ENCODE measurements around the gene SYNGR3. TPM values are rescaled to one million over a fixed set of nuclear protein-coding genes. Genes with fewer than 3 reads are reported as not detected.

The SYNGR3 gene, protein sequence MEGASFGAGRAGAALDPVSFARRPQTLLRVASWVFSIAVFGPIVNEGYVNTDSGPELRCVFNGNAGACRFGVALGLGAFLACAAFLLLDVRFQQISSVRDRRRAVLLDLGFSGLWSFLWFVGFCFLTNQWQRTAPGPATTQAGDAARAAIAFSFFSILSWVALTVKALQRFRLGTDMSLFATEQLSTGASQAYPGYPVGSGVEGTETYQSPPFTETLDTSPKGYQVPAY
- 4.7 and 4.8 TPM in 2 replicates for total RNA-seq

DNA sequence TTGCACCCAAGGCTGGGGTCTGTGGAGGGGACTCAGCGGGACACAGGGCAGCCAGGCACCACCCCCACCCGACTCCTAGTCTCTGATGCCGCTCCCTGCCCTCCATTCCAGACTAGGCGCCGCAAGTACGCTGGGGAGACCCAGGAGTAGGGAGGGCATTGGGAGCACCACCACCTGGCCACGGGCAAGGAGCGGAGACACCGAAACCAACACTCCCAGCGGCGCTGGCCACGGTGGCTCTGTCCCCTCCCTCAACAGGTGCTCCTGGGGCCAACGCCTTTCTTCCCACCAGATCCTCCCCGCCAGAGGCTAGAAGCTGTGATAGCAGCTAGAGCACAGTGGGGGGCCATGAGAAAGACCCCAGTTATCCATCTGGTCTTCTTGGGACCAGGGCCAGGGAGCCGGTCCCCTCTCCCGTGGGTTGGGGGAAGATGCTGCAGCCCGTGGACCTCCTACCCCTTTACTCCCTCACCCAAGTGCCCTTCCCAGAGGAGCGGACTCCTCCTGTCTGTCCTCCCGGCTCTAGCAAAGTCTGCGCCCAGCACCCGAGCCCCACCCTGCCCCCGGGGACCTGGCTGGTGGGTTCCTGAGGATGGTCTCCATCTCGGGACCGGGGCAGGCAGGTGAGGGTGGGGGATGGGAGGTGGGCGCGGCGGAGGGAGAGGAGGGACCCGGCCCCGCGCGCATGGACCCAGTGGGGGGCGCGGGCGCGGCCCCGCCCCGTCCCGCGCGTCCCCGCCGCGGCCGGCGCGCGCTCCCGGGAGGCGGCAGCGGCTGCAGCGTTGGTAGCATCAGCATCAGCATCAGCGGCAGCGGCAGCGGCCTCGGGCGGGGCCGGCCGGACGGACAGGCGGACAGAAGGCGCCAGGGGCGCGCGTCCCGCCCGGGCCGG is at the start of gene SYNGR3:
SYNGR3 (plus strand) TSS at position 762 of the 892 bp plus-strand sequence. CDS start 133 bp downstream, outside the sequence.

DNA sequence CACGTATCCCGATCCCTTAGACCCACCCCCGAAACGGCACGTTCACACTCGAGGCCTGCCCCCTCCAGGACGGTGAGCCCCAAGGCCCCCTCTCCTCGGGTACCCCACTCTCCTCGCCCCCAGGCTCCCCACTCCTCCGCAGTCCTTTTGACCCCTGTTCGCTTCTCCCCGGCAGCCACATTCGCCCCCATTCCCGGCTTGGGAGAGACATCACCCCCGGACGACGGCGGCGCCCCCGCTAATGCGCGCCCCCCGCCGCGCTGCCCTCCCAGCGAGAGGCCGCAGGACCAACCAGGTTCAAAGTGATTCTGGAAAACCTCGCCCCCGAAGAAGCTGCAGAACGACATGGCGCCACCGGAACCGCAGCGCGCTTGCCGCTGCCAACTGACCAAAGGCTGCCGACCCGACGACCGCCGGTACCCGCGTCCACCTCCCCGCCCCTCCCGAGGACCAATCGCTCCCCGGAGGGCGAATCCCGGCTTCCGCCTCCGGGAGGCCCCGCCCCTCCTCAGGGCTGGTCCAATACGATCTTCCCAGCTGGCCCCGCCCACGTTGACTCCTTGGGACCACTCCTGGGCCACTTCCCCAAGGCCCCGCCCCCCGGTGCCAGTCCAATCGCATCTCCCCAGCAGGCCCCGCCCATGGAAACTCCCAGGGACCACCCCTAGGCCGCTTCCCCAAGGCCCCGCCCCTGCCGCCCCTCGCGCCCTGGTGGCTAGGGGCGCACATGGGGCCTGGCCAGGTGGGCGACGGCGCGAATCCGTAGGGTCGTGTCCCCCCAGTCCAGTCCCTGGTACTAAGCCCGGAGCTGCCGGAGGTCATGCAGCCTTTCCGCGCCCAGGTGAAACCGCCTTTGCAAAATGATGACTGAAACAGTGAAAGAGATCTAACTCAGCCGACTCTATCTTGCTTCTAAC is 46.7 kb upstream of the SYNGR3 start, which contains the start of gene MSRB1:
MSRB1 (minus strand) TSS at position 390 of the 917 bp plus-strand sequence; CDS start at position 347, 43 bp downstream.

DNA sequence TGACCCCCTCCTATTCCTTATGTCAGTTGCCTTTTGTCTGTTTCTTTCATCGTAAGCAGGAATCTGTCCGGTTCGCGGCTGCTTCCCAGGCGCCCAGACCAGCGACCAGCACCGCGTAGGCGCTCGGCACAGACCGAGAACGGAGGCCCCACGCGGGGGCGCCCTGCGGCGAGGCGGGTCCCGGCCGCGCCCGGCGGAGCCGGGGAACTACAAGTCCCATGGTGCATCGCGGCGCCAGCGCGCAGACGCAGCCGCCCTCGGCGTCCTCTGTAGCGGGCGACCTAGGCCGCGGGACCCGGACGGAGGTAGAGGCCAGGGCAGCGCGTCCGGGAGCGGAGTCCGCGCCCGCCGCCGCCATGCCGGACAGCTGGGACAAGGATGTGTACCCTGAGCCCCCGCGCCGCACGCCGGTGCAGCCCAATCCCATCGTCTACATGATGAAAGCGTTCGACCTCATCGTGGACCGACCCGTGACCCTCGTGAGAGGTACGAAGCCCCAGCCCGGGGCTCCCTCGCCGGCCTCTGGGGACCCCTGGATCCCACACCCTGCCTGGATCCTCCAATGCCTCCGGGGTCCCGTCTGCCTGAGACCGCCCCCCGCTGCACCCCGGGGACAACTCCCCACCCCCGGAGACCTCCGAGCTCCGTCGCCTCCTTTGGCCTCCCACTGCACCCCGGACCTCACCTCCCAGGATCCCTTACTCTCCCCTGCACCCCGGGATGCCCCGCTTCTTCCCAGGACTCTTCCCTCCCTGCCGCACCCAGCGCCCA is 30.3 kb upstream of the SYNGR3 start, which contains the start of gene NDUFB10:
NDUFB10 (plus strand) TSS at position 270 of the 771 bp plus-strand sequence; CDS start at position 357, 87 bp downstream.

DNA sequence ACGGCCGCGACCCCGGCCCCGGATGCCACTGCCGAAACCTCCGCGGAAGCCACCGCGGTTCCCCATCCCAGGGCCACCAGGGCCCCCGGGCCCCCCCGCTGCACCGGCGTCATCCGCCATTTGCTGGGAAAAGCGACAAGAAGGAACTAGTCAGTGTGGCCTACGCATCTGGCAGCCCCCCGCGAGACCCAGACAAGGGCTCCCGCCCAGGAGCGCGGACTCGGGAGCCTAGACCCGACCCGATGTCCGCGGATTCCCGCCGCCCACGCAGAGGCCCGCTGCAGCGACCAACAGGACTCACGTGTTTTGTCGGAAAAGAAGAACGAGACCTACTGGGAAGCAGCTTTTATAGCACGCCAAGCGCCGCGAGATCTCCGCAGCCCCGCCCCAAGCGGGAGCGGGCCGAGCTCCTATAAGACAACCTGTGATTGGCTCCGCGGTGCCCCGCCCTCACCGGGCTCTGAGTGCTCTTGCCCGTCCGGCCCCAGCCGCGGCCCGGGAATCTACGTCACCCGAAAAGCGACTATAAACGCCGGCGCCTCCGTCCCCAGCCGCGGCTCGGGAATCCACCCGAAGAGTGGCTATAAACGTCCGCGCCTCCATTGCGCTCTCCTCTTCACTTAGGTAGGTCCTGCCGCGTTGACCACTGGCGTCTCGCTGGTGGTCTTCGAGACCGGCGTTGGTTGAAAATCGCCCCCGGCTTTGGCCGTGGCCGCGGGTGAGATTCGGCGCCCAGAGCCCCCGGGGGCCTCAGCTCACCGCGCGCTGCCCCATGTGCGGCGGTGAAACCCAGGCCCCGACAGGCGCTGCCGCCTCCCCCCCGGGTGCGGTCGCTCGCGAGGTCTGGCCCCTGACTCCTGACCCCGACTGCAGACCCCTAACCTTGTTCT is 25.0 kb upstream of the SYNGR3 start, which contains the start of gene RPS2:
RPS2 (minus strand) TSS at position 321 of the 890 bp plus-strand sequence; CDS start at position 120, 201 bp downstream.

GRCh38 chr16:1966460-1966859 is 23.3 kb upstream of the SYNGR3 start, which contains the start of gene RNF151:
RNF151 (plus strand) TSS chr16:1966856; CDS start chr16:1966882, 26 bp downstream.

DNA sequence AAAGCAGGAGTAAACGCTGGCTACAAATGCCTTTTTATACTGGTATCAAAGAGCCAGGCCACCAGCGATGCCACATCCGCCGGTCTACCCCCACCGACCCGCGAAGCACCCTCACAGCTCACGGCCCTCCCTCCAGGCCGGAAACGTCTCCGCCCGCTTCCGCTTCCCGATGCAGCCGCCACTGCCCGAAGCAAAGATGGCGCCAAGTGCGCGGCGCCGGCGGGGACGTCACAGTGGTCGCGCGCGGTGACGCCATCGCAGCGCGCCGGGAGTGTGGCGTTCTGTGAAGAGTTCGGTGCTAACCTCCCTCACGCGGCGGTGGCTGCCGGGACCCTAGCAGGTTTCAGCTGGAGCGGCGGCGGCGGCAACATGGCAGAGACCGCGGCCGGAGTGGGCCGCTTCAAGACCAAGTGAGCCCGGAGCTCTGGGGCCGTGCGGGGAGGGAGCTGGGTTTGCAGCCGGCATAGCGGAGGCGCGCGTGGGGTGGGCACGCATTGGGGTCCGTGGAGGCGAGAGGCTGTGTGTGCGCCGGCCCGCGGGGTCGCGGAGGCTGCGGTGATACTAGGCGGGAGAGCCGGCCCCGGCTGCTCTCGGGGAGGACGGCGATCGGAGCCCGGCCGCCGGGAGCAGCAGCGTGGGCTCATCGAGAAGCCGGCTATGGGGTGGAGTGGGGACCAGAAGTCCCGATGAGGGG is 17.8 kb upstream of the SYNGR3 start, which contains the start of gene TBL3:
TBL3 (plus strand) TSS at position 258 of the 694 bp plus-strand sequence; CDS start at position 370, 112 bp downstream.

GRCh38 chr16:1981398-1981836 is 8.4 kb upstream of the SYNGR3 start, which contains the start of gene NOXO1:
NOXO1 (minus strand) TSS chr16:1981469; CDS start chr16:1981179, 290 bp downstream.

DNA sequence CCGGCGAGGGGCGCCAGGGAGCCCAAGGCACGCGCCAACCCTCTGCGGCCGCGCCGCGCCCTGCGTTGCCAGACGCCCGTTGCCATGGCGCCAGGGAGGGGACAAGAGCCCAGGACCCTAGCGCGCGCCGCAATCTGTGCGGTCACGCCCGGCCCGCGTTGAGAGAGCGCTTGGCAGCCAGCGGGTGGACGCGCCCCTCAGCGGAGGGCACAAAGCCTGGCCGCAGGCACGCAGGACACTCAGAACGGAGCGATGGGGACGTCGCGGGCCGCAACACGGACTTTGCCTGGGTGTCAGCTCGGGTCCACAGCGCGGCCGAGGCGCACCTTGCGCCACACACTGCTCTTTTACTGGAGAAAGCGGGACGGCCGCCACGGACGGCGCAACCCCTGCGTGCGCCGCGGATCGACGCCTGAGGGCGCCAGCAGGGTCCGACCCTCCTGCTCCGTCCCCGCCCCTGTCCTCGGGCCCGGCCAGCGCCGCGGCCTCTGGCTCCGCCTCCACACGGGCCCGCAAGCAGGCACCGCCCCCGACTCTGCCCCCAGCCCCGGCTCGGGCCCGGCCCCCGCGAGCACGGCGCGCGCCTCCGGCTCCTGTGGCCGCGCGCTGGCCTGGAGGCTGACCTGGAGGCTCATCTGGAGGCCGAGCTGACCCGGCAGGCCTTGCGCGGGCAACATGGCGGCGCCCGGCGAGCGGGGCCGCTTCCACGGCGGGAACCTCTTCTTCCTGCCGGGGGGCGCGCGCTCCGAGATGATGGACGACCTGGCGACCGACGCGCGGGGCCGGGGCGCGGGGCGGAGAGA is 6.0 kb upstream of the SYNGR3 start, which contains the start of gene GFER:
GFER (plus strand) TSS at position 650 of the 803 bp plus-strand sequence; CDS start at position 676, 26 bp downstream.

DNA sequence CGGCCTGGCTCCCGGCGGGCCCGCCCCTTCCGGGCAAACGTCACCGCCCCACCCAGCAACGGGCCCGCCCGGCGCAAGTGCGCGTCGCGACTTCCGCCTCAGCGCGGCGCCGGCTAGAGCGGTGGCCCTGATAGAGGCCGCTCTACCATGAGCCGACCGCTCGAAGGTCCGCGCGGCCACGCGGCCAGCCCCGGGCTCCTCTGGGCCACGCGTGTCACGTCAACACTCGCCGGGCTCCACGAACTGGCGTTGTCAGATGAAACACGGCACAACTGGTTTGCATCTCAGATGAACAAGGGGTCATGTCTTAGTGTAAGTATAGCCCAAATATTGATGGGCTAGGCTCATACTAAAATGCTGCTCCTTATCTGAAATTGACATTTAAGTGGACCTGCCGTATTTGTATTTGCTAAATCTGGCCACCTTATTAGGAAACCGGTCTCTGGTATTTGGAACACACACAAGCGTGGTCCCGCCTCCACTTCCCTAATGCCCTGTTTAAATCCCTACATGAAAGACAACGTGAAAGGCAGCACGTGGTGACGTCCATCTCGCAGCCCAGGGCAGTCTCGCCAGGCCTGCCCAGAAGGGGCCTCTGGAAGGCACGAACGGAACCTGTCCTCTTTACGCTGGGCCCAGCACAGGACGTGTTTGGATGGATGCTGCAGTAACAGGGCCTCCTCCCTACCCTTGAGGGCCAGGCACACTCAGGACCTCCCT is 20.2 kb downstream of the SYNGR3 start, which contains the start of gene ZNF598:
ZNF598 (minus strand) TSS at position 31 of the 720 bp plus-strand sequence.

DNA sequence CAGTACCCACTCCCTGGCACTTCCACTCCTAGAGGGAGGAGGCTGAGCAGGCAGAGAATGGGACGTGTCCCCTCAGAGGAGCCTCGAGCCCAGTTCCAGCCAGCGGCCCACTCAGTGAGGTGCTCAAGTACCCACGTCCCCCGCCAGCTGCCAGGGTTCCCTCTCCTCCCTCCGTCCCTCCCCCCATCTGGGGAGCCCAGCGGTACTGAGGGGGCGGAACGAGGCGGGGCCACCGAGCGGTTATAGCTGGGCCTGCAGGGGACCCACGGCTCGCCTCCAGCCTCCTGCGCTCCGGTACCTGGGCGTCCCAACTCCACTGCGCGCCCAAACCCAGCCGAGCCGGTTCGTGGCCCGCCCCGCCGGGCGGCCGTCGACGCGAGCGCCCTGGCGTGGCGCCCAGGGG is 29.7 kb downstream of the SYNGR3 start, which contains the start of gene NPW:
NPW (plus strand) TSS at position 268 of the 403 bp plus-strand sequence.

DNA sequence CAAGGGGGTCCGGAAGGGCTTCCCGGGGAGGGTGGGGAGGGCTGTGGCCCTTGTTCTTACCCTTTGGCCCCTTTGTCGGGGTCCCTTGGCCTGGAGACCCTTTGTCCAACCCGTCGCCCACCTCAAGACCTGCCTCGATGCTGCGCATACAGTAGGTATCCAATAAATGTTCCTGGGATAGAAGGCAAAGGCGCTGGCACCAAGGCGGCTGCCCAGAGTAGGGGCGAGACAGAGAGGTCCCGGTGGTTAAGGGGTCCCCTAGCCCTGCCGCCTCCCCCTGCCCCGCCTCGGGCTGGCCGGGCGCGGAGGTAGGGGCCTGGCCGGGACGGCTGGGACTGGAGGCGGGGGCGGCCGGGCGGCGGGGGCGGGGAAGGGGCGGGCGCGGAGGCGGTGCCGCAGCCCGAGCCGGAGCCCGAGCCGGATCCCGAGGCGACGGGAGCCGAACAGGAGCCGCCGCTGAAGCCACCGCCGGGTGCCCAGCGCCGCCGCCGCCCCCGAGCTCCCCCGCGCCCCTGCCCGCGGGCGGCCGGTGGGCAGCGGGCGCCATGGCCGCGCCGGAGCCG is 36.8 kb downstream of the SYNGR3 start, which contains the start of gene NHERF2:
NHERF2 (plus strand) TSS at position 442 of the 563 bp plus-strand sequence; CDS start at position 546, 104 bp downstream.

Other genes starting within 250 kb of the SYNGR3 start
- 114 and 146 TPM in 2 replicates for gene NME3, start 218.4 kb upstream of the SYNGR3 start, total RNA-seq
- gene EME2, start 217.2 kb upstream of the SYNGR3 start, total RNA-seq, result 2.8 and 17.8 TPM in 2 replicates
- gene MRPS34, start 216.8 kb upstream of the SYNGR3 start, total RNA-seq, result 91.8 and 93.1 TPM in 2 replicates
- gene SPSB3, start 207.4 kb upstream of the SYNGR3 start, total RNA-seq, result 54.2 and 59.3 TPM in 2 replicates
- 82.7 and 111 TPM in 2 replicates for gene NUBP2, start 207.0 kb upstream of the SYNGR3 start, total RNA-seq
- gene IGFALS, start 196.3 kb upstream of the SYNGR3 start, total RNA-seq, result under 0.01 TPM in 1 of 2 replicates, not detected in the other
- gene HAGH, start 163.1 kb upstream of the SYNGR3 start, total RNA-seq, result 68.2 and 75.2 TPM in 2 replicates
- 56.5 and 106 TPM in 2 replicates for gene FAHD1, start 162.8 kb upstream of the SYNGR3 start, total RNA-seq
- gene MEIOB, start 117.8 kb upstream of the SYNGR3 start, total RNA-seq, result 0.24 TPM in 1 of 2 replicates, not detected in the other
- gene HS3ST6, start 71.6 kb upstream of the SYNGR3 start, total RNA-seq, result 0.24 TPM in 1 of 2 replicates, not detected in the other
- 0.85 and 1.9 TPM in 2 replicates for gene MSRB1, start 46.8 kb upstream of the SYNGR3 start, total RNA-seq
- gene RPL3L, start 35.3 kb upstream of the SYNGR3 start, total RNA-seq, result 0.24 TPM in 1 of 2 replicates, not detected in the other
- gene NDUFB10, start 30.4 kb upstream of the SYNGR3 start, total RNA-seq, result 114 and 124 TPM in 2 replicates
- 2,434 and 3,731 TPM in 2 replicates for gene RPS2, start 25.1 kb upstream of the SYNGR3 start, total RNA-seq
- gene RNF151, start 23.1 kb upstream of the SYNGR3 start, total RNA-seq, result 0.85 TPM in 1 of 2 replicates, not detected in the other
- gene TBL3, start 17.9 kb upstream of the SYNGR3 start, total RNA-seq, result 65.9 and 82.9 TPM in 2 replicates
- gene NOXO1, start 8.5 kb upstream of the SYNGR3 start, total RNA-seq, result 1.2 and 2.6 TPM in 2 replicates
- 8.9 and 24.9 TPM in 2 replicates for gene GFER, start 5.8 kb upstream of the SYNGR3 start, total RNA-seq
- gene ZNF598, start 19.9 kb downstream of the SYNGR3 start, total RNA-seq, result 28.0 and 31.8 TPM in 2 replicates
- under 0.01 and 1.4 TPM in 2 replicates for gene NPW, start 29.8 kb downstream of the SYNGR3 start, total RNA-seq
- gene NHERF2, start 36.9 kb downstream of the SYNGR3 start, total RNA-seq, result 12.8 and 17.1 TPM in 2 replicates
- gene NTHL1, start 57.9 kb downstream of the SYNGR3 start, total RNA-seq, result 32.8 and 45.6 TPM in 2 replicates
- 30.6 and 31.3 TPM in 2 replicates for gene TSC2, start 58.0 kb downstream of the SYNGR3 start, total RNA-seq
- gene PKD1, start 145.9 kb downstream of the SYNGR3 start, total RNA-seq, result 74.2 and 96.1 TPM in 2 replicates
- gene RAB26, start 158.7 kb downstream of the SYNGR3 start, total RNA-seq, result 0.48 and 1.7 TPM in 2 replicates
- 60.2 and 78.9 TPM in 2 replicates for gene TRAF7, start 165.8 kb downstream of the SYNGR3 start, total RNA-seq
- gene CASKIN1, start 206.6 kb downstream of the SYNGR3 start, total RNA-seq, result 0.43 and 0.96 TPM in 2 replicates
- 19.2 and 26.0 TPM in 2 replicates for gene MLST8, start 215.5 kb downstream of the SYNGR3 start, total RNA-seq
- 0.24 and 1.3 TPM in 2 replicates for gene BRICD5, start 220.9 kb downstream of the SYNGR3 start, total RNA-seq
- gene PGP, start 224.9 kb downstream of the SYNGR3 start, total RNA-seq, result 14.5 and 19.0 TPM in 2 replicates
- 26.0 and 32.0 TPM in 2 replicates for gene E4F1, start 233.6 kb downstream of the SYNGR3 start, total RNA-seq
- gene DNASE1L2, start 246.5 kb downstream of the SYNGR3 start, total RNA-seq, result not detected in 2 replicates

Data from tracheal epithelial cell (primary cell).